CD4-positive, alpha-beta T cell treated with Interferon gamma for 1 hour (primary cell): ENCODE results near the gene ARMC12.

Source experiments
- DNase-seq: peaks from one replicate; pipeline ENCODE4 v3.0.0-alpha.2; 2020

Gene ARMC12

GRCh38 chr6:35778437-35778836, 41.6 kb downstream of the ARMC12 start:
- no peak for DNase-seq

- DNase-seq = no peak
Measured at GRCh38 chr6:35780719-35781118, 43.9 kb downstream of the ARMC12 start, which contains the start of gene CLPSL1. Gene CLPSL1, plus strand, starts transcription at chr6:35781019. Its CDS starts 92 bp downstream, at chr6:35781111.

GRCh38 chr6:35781290-35781689, 44.5 kb downstream of the ARMC12 start:
- no peak for DNase-seq

GRCh38 chr6:35782424-35782823, 45.6 kb downstream of the ARMC12 start:
- no peak for DNase-seq

GRCh38 chr6:35784200-35784599, 47.4 kb downstream of the ARMC12 start:
- no peak for DNase-seq

GRCh38 chr6:35786272-35786671, 49.4 kb downstream of the ARMC12 start:
- no peak for DNase-seq

GRCh38 chr6:35786810-35787209, 50.0 kb downstream of the ARMC12 start:
- no peak for DNase-seq

- no peak for DNase-seq
Measured at GRCh38 chr6:35787266-35788218, 50.7 kb downstream of the ARMC12 start.

GRCh38 chr6:35788423-35788982, 51.7 kb downstream of the ARMC12 start:
- no peak for DNase-seq

- no peak for DNase-seq
Measured at GRCh38 chr6:35790683-35791082, 53.9 kb downstream of the ARMC12 start.

- no peak for DNase-seq
Measured at GRCh38 chr6:35794536-35795452, 58.0 kb downstream of the ARMC12 start.

- no peak for DNase-seq
Measured at GRCh38 chr6:35795453-35796071, 58.7 kb downstream of the ARMC12 start.

- DNase-seq = no peak
Measured at GRCh38 chr6:35796236-35796635, 59.4 kb downstream of the ARMC12 start.

- DNase-seq = no peak
Measured at GRCh38 chr6:35797837-35798526, 61.1 kb downstream of the ARMC12 start.
